Motor neuron (in vitro differentiated cells): ENCODE results near the gene DCAF11. TPM values are rescaled to one million over a fixed set of nuclear protein-coding genes. Genes with fewer than 3 reads are reported as not detected.

ENCODE experiments used
- ATAC-seq, 8 experiments: fragments of 200-7000 bp; cut with Tn5 transposase; replicated peaks in 6 of 8; 2 replicates each; pipeline ENCODE4 v1.8.0; 2021; ENCODE audit warnings: mild to moderate bottlenecking in 8 of 8, moderate library complexity in 8 of 8
- H3K27ac ChIP-seq, 2 donors: fragments of 250-450 bp; sonication (Bioruptor Pico); 2 replicates each; pipeline ENCODE4 v1.9.0; 2021; ENCODE audit warnings: antibody characterized with exemption in 2 of 2, mild to moderate bottlenecking in 2 of 2, moderate library complexity in 1 of 2
- H3K4me1 ChIP-seq, 2 donors: fragments of 250-450 bp; sonication (Bioruptor Pico); replicated peaks in 1 of 2; 2 replicates each; pipeline ENCODE4 v1.6.1; 2021; ENCODE audit warnings: antibody characterized with exemption in 2 of 2, mild to moderate bottlenecking in 2 of 2, moderate library complexity in 1 of 2
- H3K4me3 ChIP-seq, 5 donors: fragments of 250-450 bp; sonication (Bioruptor Pico); 2 replicates each; pipeline ENCODE4 v1.9.0; 2021; ENCODE audit warnings: antibody characterized with exemption in 5 of 5, mild to moderate bottlenecking in 5 of 5, moderate library complexity in 4 of 5
- WGBS, 10 experiments: fragments of 450-650 bp; shearing (Covaris generic); methylation state at CpG; one replicate each; pipeline ENCODE4 v1.0.0; 2022; 5-methylcytosine and 5-hydroxymethylcytosine counted together
- in situ Hi-C, 9 experiments: fragments of 400-800 bp; cut with MboI; loops; one replicate each; pipeline ENCODE4 v1.15.0; 2021; ENCODE audit warnings: low sequenced_read_pairs in 9 of 9, low pct_unique_long_range_greater_than_20kb in 2 of 9; ENCODE audit not compliant: unreplicated experiment in 9 of 9
- total RNA-seq, 8 experiments: library from RNA; unstranded; fragments of 300-600 nt; gene quantifications; 2 replicates each; pipeline versions ENCODE4 v1.2.3 to v1.2.4, GENCODE V29; 2022

DCAF11 gene
- total RNA-seq, 8 experiments from 2014 or later: 43.1 to 80.7 (median 52.6) TPM

GRCh38 chr14:24108336-24108874 lies 6.2 kb upstream of the DCAF11 start:
- Histone ChIP-seq H3K27ac (no peak overlapping the region), H3K4me3 (no peak overlapping the region), H3K4me1 (no peaks in the 10 kb centered on the region)
- peak in 2 of 8 experiments; percentile 15 to 31 for ATAC-seq
- in situ Hi-C loops: no loop called here
- WGBS, 10 experiments: 17 to 80% (median 50%) methylated on average over 2 to 5 of the region's 5 CpGs; no CpG with 5 or more reads in 1 of the 10 experiments

- WGBS, 10 experiments: 50 to 95% (median 80%) methylated on average over 2 to 8 of the region's 9 CpGs; no CpG with 5 or more reads in 3 of the 10 experiments
- Histone ChIP-seq H3K4me3 (no peak overlapping the region), H3K27ac (no peak overlapping the region), H3K4me1 (no peaks in the 10 kb centered on the region)
- ATAC-seq: no peak
- in situ Hi-C loops: no loop called here
Observed at GRCh38 chr14:24110060-24110459, 4.5 kb upstream of the DCAF11 start.

GRCh38 chr14:24110523-24110922 lies 4.1 kb upstream of the DCAF11 start:
- no peak for ATAC-seq
- no peaks in the 10 kb centered on the region for H3K4me1 ChIP-seq
- WGBS, 10 experiments: 86 to 100% (median 94%) methylated on average over 1 of the region's 1 CpG; no CpG with 5 or more reads in 2 of the 10 experiments
- H3K4me3 ChIP-seq: no peak overlapping the region
- H3K27ac ChIP-seq: no peak overlapping the region
- in situ Hi-C loops: no loop called here

GRCh38 chr14:24113379-24113800 lies 1.2 kb upstream of the DCAF11 start:
- Histone ChIP-seq H3K27ac (peak overlapping the region; percentile 92 to 97), H3K4me1 (peaks cover 6 to 8% of the 10 kb centered on the region in 2 donors), H3K4me3 (peak overlapping the region; percentile 43 to 64 (median 58))
- WGBS, 10 experiments: 0 to 18% (median 6%) methylated on average over 1 to 12 of the region's 15 CpGs; no CpG with 5 or more reads in 2 of the 10 experiments
- peak in 1 of 8 experiments; percentile 0 for ATAC-seq
- in situ Hi-C loops: no loop called here

GRCh38 chr14:24113801-24114531 lies 611 bp upstream of the DCAF11 start:
- ATAC-seq: peak; percentile 30 to 56 (median 50)
- 0 to 1% (median 0%) methylated on average over 1 to 25 of the region's 42 CpGs; no CpG with 5 or more reads in 5 of the 10 experiments for WGBS, 10 experiments
- peak overlapping the region; percentile 43 to 64 (median 58) for H3K4me3 ChIP-seq
- peak overlapping the region; percentile 92 to 97 for H3K27ac ChIP-seq
- H3K4me1 ChIP-seq: peaks cover 6 to 8% of the 10 kb centered on the region in 2 donors
- in situ Hi-C loops: no loop called here

- Histone ChIP-seq H3K4me3 (peak overlapping the region; percentile 43 to 64 (median 58)), H3K4me1 (peaks cover 6 to 8% of the 10 kb centered on the region in 2 donors), H3K27ac (peak overlapping the region in 1 of 2 donors; percentile 20)
- ATAC-seq: no peak
- WGBS, 10 experiments: 0 to 7% (median 0%) methylated on average over 2 to 11 of the region's 14 CpGs; no CpG with 5 or more reads in 4 of the 10 experiments
- in situ Hi-C loops: no loop called here
Observed at GRCh38 chr14:24115422-24116127, 998 bp downstream of the DCAF11 start.

GRCh38 chr14:24116128-24116814 lies 1.7 kb downstream of the DCAF11 start:
- peak overlapping the region in 4 of 5 donors; percentile 43 to 64 (median 56) for H3K4me3 ChIP-seq
- peaks cover 6 to 8% of the 10 kb centered on the region in 2 donors for H3K4me1 ChIP-seq
- 67 to 100% (median 91%) methylated on average over 1 to 6 of the region's 6 CpGs; no CpG with 5 or more reads in 4 of the 10 experiments for WGBS, 10 experiments
- in situ Hi-C loops: no loop called here
- no peak for ATAC-seq
- no peak overlapping the region for H3K27ac ChIP-seq

GRCh38 chr14:24117179-24117578 lies 2.6 kb downstream of the DCAF11 start:
- in situ Hi-C loops: no loop called here
- ATAC-seq: no peak
- Histone ChIP-seq H3K27ac (no peak overlapping the region), H3K4me1 (peaks cover 6 to 8% of the 10 kb centered on the region in 2 donors), H3K4me3 (no peak overlapping the region)
- WGBS, 10 experiments: 80 to 100% (median 87%) methylated on average over 1 to 6 of the region's 6 CpGs; no CpG with 5 or more reads in 5 of the 10 experiments

GRCh38 chr14:24119691-24120090 lies 5.1 kb downstream of the DCAF11 start:
- WGBS, 10 experiments: 80 to 100% (median 96%) methylated on average over 1 to 6 of the region's 6 CpGs; no CpG with 5 or more reads in 1 of the 10 experiments
- no peak overlapping the region for H3K27ac ChIP-seq
- no peak for ATAC-seq
- no peak overlapping the region for H3K4me3 ChIP-seq
- in situ Hi-C loops: no loop called here
- peaks cover 6 to 8% of the 10 kb centered on the region in 2 donors for H3K4me1 ChIP-seq

GRCh38 chr14:24121210-24121609 lies 6.6 kb downstream of the DCAF11 start:
- no peak overlapping the region for H3K4me3 ChIP-seq
- 80 to 100% (median 95%) methylated on average over 1 to 8 of the region's 8 CpGs; no CpG with 5 or more reads in 1 of the 10 experiments for WGBS, 10 experiments
- in situ Hi-C loops: no loop called here
- H3K27ac ChIP-seq: no peak overlapping the region
- no peak for ATAC-seq
- peaks cover under 1% of the 10 kb centered on the region in 2 donors for H3K4me1 ChIP-seq

GRCh38 chr14:24122416-24122815 lies 7.8 kb downstream of the DCAF11 start:
- no peak overlapping the region for H3K27ac ChIP-seq
- H3K4me3 ChIP-seq: no peak overlapping the region
- no peak for ATAC-seq
- WGBS, 10 experiments: 95 to 100% (median 96%) methylated on average over 4 of the region's 4 CpGs; no CpG with 5 or more reads in 6 of the 10 experiments
- in situ Hi-C loops: no loop called here
- no peaks in the 10 kb centered on the region for H3K4me1 ChIP-seq

- WGBS, 10 experiments: 92 to 100% methylated on average over 1 to 2 of the region's 8 CpGs; no CpG with 5 or more reads in 8 of the 10 experiments
- no peak for ATAC-seq
- H3K27ac ChIP-seq: no peak overlapping the region
- no peaks in the 10 kb centered on the region for H3K4me1 ChIP-seq
- in situ Hi-C loops: no loop called here
- H3K4me3 ChIP-seq: no peak overlapping the region
Observed at GRCh38 chr14:24122898-24123297, 8.3 kb downstream of the DCAF11 start.
